ENCODE measurements around the gene HABP2. TPM values are rescaled to one million over a fixed set of nuclear protein-coding genes. Genes with fewer than 3 reads are reported as not detected.

The HABP2 gene
- total RNA-seq, 6 experiments from 2014 or later: not detected

- Mint-ChIP-seq H3K36me3 (ENCODE audit: low read depth) (peaks cover 7% of the 10 kb centered on the region), H3K9me3 (peaks cover 10% of the 10 kb centered on the region), H3K4me3 (no peak overlapping the region), H3K27me3 (ENCODE audit: insufficient read depth) (peaks cover 15% of the 10 kb centered on the region), H3K4me1 (ENCODE audit: low read depth) (peaks cover 7% of the 10 kb centered on the region; the same call in 1 of the 2 replicates), H3K27ac (no peak overlapping the region)
- DNase-seq: no peak
- TF ChIP-seq CTCF (IDR thresholded peaks at IDR 0.05): no peak
Observed at GRCh38 chr10:113515161-113515560, 37.7 kb upstream of the HABP2 start.

- H3K4me3 Mint-ChIP-seq: no peak overlapping the region
- H3K36me3 Mint-ChIP-seq (ENCODE audit: low read depth): peaks cover 7% of the 10 kb centered on the region
- H3K9me3 Mint-ChIP-seq: peaks cover 10% of the 10 kb centered on the region
- no peak overlapping the region for H3K27ac Mint-ChIP-seq
- TF ChIP-seq CTCF (IDR thresholded peaks at IDR 0.05): no peak
- H3K4me1 Mint-ChIP-seq (ENCODE audit: low read depth): peaks cover 10% of the 10 kb centered on the region
- no peak for DNase-seq
- peaks cover 11% of the 10 kb centered on the region for H3K27me3 Mint-ChIP-seq (ENCODE audit: insufficient read depth)
Observed at GRCh38 chr10:113515601-113516000, 37.3 kb upstream of the HABP2 start.

GRCh38 chr10:113516061-113516460 lies 36.8 kb upstream of the HABP2 start:
- TF ChIP-seq CTCF (IDR thresholded peaks at IDR 0.05): no peak
- H3K36me3 Mint-ChIP-seq (ENCODE audit: low read depth): peaks cover 7% of the 10 kb centered on the region
- no peak overlapping the region for H3K4me3 Mint-ChIP-seq
- no peak for DNase-seq
- peaks cover 11% of the 10 kb centered on the region for H3K27me3 Mint-ChIP-seq (ENCODE audit: insufficient read depth)
- peaks cover 15% of the 10 kb centered on the region for H3K4me1 Mint-ChIP-seq (ENCODE audit: low read depth)
- H3K9me3 Mint-ChIP-seq: peaks cover 10% of the 10 kb centered on the region
- no peak overlapping the region for H3K27ac Mint-ChIP-seq

- Mint-ChIP-seq H3K4me1 (ENCODE audit: low read depth) (peaks cover 17% of the 10 kb centered on the region), H3K9me3 (no peaks in the 10 kb centered on the region; the same call in 1 of the 2 replicates), H3K27me3 (ENCODE audit: insufficient read depth) (peaks cover 11% of the 10 kb centered on the region), H3K4me3 (no peak overlapping the region), H3K36me3 (ENCODE audit: low read depth) (no peaks in the 10 kb centered on the region), H3K27ac (no peak overlapping the region)
- no peak for DNase-seq
- no peak for TF ChIP-seq CTCF (IDR thresholded peaks at IDR 0.05)
Observed at GRCh38 chr10:113517165-113517900, 35.5 kb upstream of the HABP2 start.

GRCh38 chr10:113517901-113518260 lies 35.0 kb upstream of the HABP2 start:
- Mint-ChIP-seq H3K36me3 (ENCODE audit: low read depth) (no peaks in the 10 kb centered on the region), H3K27me3 (ENCODE audit: insufficient read depth) (peaks cover 14% of the 10 kb centered on the region), H3K4me3 (no peak overlapping the region), H3K9me3 (no peaks in the 10 kb centered on the region), H3K4me1 (ENCODE audit: low read depth) (peaks cover 17% of the 10 kb centered on the region), H3K27ac (no peak overlapping the region)
- no peak for TF ChIP-seq CTCF (IDR thresholded peaks at IDR 0.05)
- DNase-seq: no peak
